ENCODE results near the gene CYP11A1.

Gene CYP11A1

DNA sequence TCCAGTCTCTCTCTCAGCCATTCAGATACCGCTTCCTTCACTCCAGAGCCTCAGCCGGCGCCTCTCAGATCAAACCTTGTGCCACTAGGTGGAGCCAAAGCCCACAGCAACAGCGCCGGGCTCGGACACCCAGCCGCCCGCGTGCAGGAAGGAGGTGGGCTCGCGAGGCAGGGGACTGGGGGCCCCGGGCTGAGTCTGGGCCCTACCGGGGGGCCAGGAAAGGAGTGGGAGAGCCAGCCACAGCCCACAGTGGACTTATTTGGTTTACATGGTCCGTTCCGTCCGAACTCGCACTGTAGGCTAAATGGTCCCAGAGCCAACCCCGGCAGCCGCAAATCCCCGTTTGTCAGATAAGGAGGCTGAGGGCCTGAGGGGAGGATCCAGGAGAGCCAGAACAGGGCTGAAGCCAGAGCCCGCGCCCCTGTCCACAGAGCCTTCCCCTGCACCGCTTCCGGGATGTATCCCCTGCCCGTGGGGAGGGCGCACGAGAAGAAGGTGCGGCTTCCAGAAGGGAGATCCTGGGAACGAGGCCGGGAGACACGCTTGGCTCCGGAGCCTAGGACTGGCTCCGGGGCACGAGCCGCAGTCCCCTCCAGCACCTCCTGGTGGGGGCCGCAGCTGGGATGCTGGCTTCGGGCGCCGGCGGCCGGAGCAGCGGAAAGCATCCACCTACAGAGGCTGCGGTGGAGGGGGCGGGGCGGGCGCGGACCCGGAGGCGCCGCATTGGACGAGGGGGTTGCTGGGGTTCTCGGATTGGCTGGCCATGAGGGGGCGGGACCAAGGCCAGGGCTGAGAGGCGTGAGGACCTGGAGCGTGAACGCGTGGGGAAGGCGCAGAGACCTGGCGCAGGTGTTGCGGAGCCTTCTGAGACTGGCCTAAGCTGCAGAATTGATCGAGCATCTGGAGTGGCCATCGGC, 6.5 kb upstream of the CYP11A1 start:
- Histone ChIP-seq H3K36me3 (no peaks in the 10 kb centered on the region), H3K4me3 (ENCODE audit: low read depth in 1 of 2, low read length in 1 of 2) (peak overlapping the region; percentile 85), H3K27ac (peak overlapping the region; percentile 14), H3K9me3 (no peaks in the 10 kb centered on the region), H3K27me3 (peaks cover 69% of the 10 kb centered on the region), H3K4me1 (ENCODE audit: control insufficient read depth in 1 of 2, insufficient read depth in 1 of 2, low read depth in 1 of 2, low read length in 1 of 2) (peaks cover 17 to 19% of the 10 kb centered on the region in 2 experiments)
- TF ChIP-seq, protein P1, sequence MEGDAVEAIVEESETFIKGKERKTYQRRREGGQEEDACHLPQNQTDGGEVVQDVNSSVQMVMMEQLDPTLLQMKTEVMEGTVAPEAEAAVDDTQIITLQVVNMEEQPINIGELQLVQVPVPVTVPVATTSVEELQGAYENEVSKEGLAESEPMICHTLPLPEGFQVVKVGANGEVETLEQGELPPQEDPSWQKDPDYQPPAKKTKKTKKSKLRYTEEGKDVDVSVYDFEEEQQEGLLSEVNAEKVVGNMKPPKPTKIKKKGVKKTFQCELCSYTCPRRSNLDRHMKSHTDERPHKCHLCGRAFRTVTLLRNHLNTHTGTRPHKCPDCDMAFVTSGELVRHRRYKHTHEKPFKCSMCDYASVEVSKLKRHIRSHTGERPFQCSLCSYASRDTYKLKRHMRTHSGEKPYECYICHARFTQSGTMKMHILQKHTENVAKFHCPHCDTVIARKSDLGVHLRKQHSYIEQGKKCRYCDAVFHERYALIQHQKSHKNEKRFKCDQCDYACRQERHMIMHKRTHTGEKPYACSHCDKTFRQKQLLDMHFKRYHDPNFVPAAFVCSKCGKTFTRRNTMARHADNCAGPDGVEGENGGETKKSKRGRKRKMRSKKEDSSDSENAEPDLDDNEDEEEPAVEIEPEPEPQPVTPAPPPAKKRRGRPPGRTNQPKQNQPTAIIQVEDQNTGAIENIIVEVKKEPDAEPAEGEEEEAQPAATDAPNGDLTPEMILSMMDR (IDR thresholded peaks at IDR 0.05), result peak; percentile 81

DNA sequence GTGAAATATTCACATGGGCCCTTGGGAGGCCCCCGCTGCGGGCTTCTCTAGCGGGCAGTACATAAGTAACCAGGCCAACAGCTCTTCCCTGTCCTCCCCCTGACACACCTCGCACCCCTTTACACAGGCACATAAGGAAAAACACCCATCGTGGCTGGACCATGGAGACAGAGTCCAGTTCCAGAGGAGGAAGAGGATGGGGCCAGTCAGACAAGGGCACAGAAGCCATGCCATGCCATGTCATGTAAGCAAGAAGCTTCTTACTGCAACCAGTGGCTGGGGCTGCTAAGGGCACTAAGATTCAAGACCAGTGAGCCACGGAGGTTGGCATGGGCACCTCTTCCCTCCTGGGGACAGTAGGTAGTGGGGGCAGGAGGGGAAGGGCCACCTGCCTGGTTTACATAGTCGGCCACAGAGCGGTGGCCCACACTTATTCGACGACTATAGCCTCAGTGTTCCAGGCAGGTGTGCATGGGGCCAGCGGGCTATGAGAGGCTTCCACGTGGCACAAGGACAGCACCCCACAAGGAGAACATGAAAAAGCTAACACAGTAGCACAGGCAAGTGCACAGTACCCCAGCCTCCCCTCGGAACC, 5.7 kb upstream of the CYP11A1 start:
- Histone ChIP-seq H3K4me1 (ENCODE audit: control insufficient read depth in 1 of 2, insufficient read depth in 1 of 2, low read depth in 1 of 2, low read length in 1 of 2) (peaks cover 17 to 19% of the 10 kb centered on the region in 2 experiments), H3K4me3 (ENCODE audit: low read depth in 1 of 2, low read length in 1 of 2) (peak overlapping the region in 1 of 2 experiments; percentile 85), H3K36me3 (no peaks in the 10 kb centered on the region), H3K9me3 (no peaks in the 10 kb centered on the region), H3K27me3 (peaks cover 71% of the 10 kb centered on the region), H3K27ac (no peak overlapping the region)
- TF ChIP-seq, protein P1 (IDR thresholded peaks at IDR 0.05), result no peak

DNA sequence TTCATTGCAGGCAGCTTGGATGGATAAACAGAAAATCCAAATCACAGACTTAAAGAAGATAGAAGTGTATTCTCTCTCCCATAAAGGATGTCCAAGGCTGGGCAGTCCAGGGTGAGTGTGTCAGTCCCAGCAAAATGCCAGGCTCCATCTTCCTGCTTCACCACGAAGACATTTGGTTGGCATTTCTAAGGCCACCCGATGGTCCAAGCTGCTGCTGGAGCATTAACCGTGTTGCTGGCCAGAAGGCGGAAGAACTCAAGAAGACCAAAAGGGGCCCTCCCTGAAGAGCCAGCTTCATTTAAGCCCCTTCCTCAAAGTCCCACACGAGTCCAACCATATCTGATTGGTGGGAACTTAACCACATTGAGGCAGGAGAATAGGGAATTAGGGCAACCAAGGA, 3.0 kb upstream of the CYP11A1 start:
- no peak overlapping the region for H3K4me3 ChIP-seq (ENCODE audit: low read depth in 1 of 2, low read length in 1 of 2)
- no peaks in the 10 kb centered on the region for H3K9me3 ChIP-seq
- no peaks in the 10 kb centered on the region for H3K36me3 ChIP-seq
- TF ChIP-seq, protein P1 (IDR thresholded peaks at IDR 0.05), result no peak
- peaks cover 93% of the 10 kb centered on the region for H3K27me3 ChIP-seq
- H3K27ac ChIP-seq, result no peak overlapping the region
- H3K4me1 ChIP-seq (ENCODE audit: control insufficient read depth in 1 of 2, insufficient read depth in 1 of 2, low read depth in 1 of 2, low read length in 1 of 2), result peaks cover 17 to 24% of the 10 kb centered on the region in 2 experiments

DNA sequence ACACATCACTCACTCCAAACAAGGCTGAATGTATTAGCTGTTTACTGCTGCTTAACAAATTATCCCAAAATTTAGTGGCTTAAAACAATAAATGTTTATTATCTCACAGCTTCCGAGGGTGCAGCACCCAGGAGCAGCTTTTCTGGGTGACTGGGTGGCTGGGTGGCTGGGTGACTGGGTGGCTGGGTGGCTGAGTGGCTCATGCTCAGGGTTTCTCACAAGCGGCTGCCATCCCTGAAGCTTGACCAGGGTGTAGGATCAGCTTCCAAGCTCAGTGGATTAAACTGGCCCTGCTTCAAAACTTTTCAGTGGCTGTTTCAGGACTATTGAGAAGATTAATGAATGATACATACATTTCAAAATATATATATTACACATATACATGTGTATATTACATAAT, 2.3 kb upstream of the CYP11A1 start:
- Histone ChIP-seq H3K27ac (no peak overlapping the region), H3K27me3 (peaks cover 96% of the 10 kb centered on the region), H3K4me3 (ENCODE audit: low read depth in 1 of 2, low read length in 1 of 2) (no peak overlapping the region), H3K36me3 (no peaks in the 10 kb centered on the region), H3K9me3 (no peaks in the 10 kb centered on the region), H3K4me1 (ENCODE audit: control insufficient read depth in 1 of 2, insufficient read depth in 1 of 2, low read depth in 1 of 2, low read length in 1 of 2) (peaks cover 12 to 20% of the 10 kb centered on the region in 2 experiments)
- TF ChIP-seq, protein P1 (IDR thresholded peaks at IDR 0.05), result no peak

DNA sequence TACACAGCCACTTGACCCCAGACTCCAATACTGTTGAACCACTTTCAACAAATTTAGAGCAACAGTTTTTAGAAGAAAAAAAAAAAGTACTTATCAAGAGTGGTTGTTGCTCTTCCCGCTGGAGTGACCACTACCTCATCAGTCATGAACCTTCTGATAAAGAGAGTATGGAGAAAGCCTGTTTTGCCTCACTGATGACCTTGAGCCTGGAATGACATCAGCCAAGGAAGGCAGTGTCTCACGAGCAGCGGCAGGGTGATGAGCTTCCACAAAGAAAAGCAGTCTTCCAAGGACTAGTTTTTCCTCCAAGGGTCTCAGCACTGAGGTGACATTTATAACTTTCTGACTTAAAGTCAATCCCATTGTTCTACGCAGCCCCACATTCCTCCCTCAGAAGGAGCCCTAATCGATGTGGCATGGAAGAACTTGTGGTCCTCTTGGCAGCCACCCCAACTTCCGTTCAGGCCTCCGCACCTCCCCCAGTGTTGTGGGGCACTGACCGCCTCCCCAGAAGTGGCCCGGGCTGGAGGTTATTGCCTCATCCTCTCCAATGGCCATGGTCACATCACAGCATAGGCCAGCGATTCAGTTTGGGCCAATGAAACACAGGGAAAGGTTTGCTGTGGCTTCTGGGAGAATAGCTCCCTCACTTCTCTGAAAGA, 1.8 kb upstream of the CYP11A1 start:
- Histone ChIP-seq H3K4me1 (ENCODE audit: control insufficient read depth in 1 of 2, insufficient read depth in 1 of 2, low read depth in 1 of 2, low read length in 1 of 2) (peaks cover 8 to 14% of the 10 kb centered on the region in 2 experiments), H3K4me3 (ENCODE audit: low read depth in 1 of 2, low read length in 1 of 2) (no peak overlapping the region), H3K27ac (no peak overlapping the region), H3K9me3 (no peaks in the 10 kb centered on the region), H3K36me3 (no peaks in the 10 kb centered on the region), H3K27me3 (peaks cover 96% of the 10 kb centered on the region)
- TF ChIP-seq, protein P1 (IDR thresholded peaks at IDR 0.05), result no peak
